GM18873 (cell line): ENCODE results near the gene SCARB1.

ENCODE experiments used
- ATAC-seq: cut with Tn5 transposase; IDR thresholded peaks from one replicate; pipeline ENCODE4 v1.9.1; 2021; ENCODE audit warnings: mild to moderate bottlenecking, moderate library complexity, moderate number of reproducible peaks; ENCODE audit not compliant: unreplicated experiment, low FRiP score

The SCARB1 gene

GRCh38 chr12:124780752-124781685 lies 82.6 kb downstream of the SCARB1 start:
- ATAC-seq = no peak

GRCh38 chr12:124780336-124780735 lies 83.3 kb downstream of the SCARB1 start:
- ATAC-seq = no peak

GRCh38 chr12:124779161-124780141 lies 84.2 kb downstream of the SCARB1 start:
- ATAC-seq = no peak

GRCh38 chr12:124778411-124778810 lies 85.3 kb downstream of the SCARB1 start:
- ATAC-seq = no peak

- ATAC-seq = no peak
These were observed 86.0 kb downstream of the SCARB1 start for GRCh38 chr12:124777399-124778372.

GRCh38 chr12:124776125-124776513 lies 87.5 kb downstream of the SCARB1 start:
- ATAC-seq = no peak

GRCh38 chr12:124774462-124775167 lies 89.0 kb downstream of the SCARB1 start:
- ATAC-seq = peak; percentile 72

- peak; percentile 27 for ATAC-seq
These were observed 89.6 kb downstream of the SCARB1 start for GRCh38 chr12:124774054-124774461.

GRCh38 chr12:124772289-124773170 lies 91.1 kb downstream of the SCARB1 start:
- ATAC-seq = no peak

- no peak for ATAC-seq
These were observed 92.0 kb downstream of the SCARB1 start for GRCh38 chr12:124771462-124772288.

- no peak for ATAC-seq
These were observed 92.9 kb downstream of the SCARB1 start for GRCh38 chr12:124770728-124771127.

- ATAC-seq = no peak
These were observed 93.7 kb downstream of the SCARB1 start for GRCh38 chr12:124769881-124770512.

- ATAC-seq = no peak
These were observed 94.5 kb downstream of the SCARB1 start for GRCh38 chr12:124769163-124769530.

- no peak for ATAC-seq
These were observed 95.1 kb downstream of the SCARB1 start for GRCh38 chr12:124768452-124769162.

- peak; percentile 47 for ATAC-seq
These were observed 96.4 kb downstream of the SCARB1 start for GRCh38 chr12:124767066-124767821.

- no peak for ATAC-seq
These were observed 97.0 kb downstream of the SCARB1 start for GRCh38 chr12:124766727-124767065.
